Right lobe of liver (tissue), 4 donors: ENCODE data around the gene FLRT2.

ENCODE experiments used
- CTCF ChIP-seq, 4 donors: fragments of 200-600 bp in 3 of 4; fragments of 450-650 bp in 1 of 4; IDR thresholded peaks; one replicate each; pipeline versions ENCODE4 v1.5.1 to v1.8.0; 2016 to 2022; ENCODE audit warnings: antibody characterized with exemption in 4 of 4, mild to moderate bottlenecking in 2 of 4
- POLR2A ChIP-seq: fragments of 450-650 bp; IDR thresholded peaks from one replicate; pipeline ENCODE4 v1.6.1; 2017; ENCODE audit warnings: antibody characterized with exemption, mild to moderate bottlenecking
- donor health status: DM: no; HTN: no; CAD: no.
- donor health status: DM: no; HTN: no; CAD: no.
- donor health status: DM: no; HTN: yes; CAD: no.

GRCh38 chr14:85578357-85578756, 48.4 kb downstream of the FLRT2 start:
- TF ChIP-seq CTCF (IDR thresholded peaks at IDR 0.05) (no peak), POLR2A (no peak)
